Activated naive CD8-positive, alpha-beta T cell treated with anti-CD3 and anti-CD28 coated beads, Interleukin-2, amount 50 U/mL, for 16 hours (primary cell): Measurements from ENCODE around the gene TMEM218.
"Not testable (repeated sequence)": the region's sequence is repeated elsewhere in the genome, so short reads cannot be mapped to it uniquely, and the experiment has no call there.

Source experiments
- DNase-seq: peaks from one replicate; pipeline ENCODE4 v3.0.0-alpha.2; 2020; ENCODE audit warnings: low read depth, low spot score

TMEM218 gene

GRCh38 chr11:125090151-125090550 lies 21.3 kb downstream of the TMEM218 start:
- DNase-seq, result not testable (repeated sequence)

GRCh38 chr11:125089481-125089880 lies 21.9 kb downstream of the TMEM218 start:
- not testable (repeated sequence) for DNase-seq

DNA sequence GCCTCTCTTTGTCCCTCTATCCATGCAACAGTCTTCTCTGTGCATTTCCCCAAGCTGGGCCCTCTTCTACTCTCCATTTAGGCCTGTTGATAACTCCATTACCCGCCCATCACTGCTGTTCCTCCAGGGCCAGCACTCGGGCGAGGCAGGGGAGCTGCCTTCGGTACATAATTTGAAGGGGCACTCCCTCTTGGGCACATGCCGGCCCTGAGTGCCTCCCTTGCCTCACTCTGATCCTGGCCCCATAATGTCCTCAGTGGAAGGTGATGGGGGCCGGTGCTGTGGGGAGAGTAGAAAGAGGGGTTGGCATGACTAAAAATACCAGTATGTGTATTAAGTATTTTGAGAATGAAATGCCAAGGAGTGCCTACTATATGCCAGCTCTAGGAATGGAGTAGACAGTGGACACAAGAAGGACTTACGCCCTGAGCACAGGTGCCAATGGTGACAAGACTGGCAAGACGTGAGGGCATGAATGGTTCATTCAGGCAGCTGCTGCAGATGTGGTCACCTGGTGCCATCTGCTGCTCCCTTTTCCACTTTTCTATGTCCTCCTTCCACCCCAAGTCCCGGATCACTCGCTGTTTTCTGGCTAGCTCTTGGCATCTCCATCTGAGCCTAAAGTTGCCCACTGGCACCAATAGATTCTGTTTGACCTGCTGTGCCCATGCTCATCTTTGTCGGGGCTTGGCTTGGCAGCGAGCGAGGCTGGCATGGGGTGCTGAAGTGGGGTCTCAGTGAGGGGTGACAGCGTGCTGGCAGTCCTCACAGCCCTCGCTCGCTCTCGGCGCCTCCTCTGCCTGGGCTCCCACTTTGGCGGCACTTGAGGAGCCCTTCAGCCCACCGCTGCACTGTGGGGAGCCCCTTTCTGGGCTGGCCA lies 22.6 kb downstream of the TMEM218 start:
- DNase-seq, result no peak

DNA sequence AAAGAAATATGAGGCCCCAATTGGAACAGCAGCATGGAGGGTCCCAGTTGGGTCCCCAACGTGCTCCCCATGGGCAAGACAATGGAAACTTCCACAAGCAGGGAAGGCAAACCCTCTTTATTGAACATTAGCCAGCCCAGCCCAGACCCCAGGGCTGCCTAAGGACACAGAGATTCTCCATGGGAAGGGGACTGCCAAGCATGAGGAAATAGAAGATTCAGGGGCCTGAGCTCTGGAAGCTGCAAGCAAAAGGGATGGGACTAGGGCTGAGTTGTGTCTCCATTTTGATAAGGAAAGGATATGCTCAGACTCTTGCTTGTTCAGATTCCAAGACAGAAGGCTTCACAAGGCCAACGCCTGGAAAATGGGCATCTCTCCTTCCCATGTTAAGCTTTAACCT lies 23.3 kb downstream of the TMEM218 start:
- no peak for DNase-seq

- no peak for DNase-seq
These were observed 24.7 kb downstream of the TMEM218 start for GRCh38 chr11:125086633-125087296.

- no peak for DNase-seq
These were observed 25.9 kb downstream of the TMEM218 start for GRCh38 chr11:125085301-125086081.

DNA sequence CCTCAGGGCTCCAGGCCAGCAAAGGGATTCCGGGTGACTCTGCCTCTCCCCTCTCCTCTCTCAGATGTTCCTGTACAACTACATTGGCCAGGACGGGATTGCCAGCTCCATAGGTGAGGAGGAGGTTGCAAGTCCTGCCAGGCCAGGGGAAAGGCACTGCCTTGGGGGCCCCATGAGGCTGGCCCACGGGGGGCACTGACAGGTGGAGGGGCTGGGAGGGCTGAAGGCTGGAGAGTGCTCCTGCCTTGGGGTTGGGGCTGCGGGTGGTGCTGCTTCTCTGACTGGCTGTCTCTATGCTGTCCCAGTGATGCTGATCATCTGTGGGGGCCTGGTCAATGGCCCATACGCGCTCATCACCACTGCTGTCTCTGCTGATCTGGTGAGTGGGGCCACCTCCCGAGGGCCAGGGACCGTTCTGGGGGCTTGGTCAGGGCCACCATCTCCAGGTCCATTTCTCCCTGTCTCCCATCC lies 26.6 kb downstream of the TMEM218 start:
- no peak for DNase-seq

GRCh38 chr11:125084057-125084416 lies 27.4 kb downstream of the TMEM218 start:
- no peak for DNase-seq

- DNase-seq, result no peak
These were observed 27.9 kb downstream of the TMEM218 start for GRCh38 chr11:125083312-125084056.

DNA sequence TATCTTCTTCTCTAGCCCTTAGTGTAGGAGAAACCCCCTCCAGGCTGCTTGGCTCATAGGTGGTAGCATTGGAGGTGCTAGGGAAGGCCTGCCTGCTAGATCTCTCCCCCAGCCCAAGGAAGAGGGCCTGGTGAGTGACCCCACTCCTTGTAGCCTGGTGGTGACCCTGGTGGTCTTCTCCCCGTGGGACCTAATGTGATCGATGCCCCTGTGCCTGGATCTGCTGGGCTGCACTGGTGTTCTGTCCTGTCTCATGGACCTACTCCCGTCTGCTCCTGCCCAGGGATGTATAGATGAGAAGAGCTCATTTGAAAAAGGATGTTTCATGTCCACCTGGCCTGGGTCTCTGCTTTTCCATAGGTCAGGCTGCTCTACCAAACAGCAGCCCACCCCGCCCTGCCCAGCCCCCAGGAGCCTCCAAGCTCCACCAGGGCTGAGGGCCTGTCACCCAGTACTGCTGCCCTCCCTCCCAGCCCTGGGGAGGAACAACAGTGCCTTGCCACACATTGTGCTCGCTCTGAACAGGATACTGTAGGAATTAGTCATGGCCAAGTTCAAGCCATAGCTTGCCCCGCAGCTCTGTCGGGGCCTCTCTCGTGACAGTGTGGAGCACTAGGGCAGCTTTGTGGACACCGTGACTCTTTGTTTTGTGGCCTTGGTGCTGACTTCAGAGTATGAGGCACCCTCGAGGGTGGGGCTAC lies 28.7 kb downstream of the TMEM218 start:
- DNase-seq, result no peak

DNA sequence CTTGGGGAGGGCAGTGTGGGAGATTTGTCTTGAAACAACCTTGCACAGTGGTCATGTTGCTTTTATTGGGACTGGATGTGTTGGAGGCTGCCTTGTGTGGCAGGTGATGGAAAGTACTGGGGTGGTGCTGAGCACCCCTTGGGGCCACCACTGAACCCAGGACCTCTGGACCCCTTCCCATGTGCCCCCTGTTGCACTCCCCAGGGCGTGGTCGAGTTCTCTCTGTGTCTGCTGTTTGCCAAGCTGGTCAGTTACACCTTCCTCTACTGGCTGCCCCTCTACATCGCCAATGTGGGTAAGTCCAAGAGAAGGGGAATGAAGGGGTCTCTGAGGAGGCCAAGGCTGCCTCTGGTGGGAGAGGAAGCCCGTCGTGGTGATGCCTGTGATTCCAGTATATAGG lies 29.4 kb downstream of the TMEM218 start:
- DNase-seq, result no peak

DNA sequence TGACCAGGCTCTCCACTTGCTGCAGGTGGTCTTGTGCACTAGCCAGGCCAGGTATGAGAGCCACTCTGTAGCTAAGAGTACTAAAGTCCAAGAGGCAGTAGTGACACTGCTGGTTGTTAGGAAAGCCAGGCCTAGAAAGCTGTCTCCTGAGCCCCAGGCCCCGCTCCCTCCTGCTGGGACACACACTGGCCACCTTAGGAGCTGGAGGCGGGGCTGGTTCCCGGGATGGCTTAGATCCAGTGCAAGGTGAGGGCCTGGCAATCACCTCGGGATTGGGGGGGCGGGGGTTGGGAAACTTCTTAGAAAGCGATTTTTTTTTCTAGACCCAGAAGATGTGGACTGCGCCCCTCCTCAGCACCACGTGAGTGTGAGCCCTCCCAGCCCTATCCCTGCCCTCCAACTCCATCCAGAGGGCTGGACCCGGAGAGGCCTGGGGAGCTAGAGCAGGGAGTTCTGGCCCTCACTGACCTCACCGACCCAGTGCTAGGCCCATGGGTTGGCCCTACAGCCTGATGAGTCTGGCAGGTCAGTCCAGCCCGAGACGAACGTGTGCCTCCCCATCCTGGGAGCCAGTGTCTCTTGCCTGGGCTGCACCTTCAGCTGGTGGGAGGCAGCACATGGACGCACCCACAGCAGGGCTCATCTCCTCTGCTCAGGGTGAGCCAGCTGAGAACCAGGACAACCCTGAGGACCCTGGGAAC lies 30.2 kb downstream of the TMEM218 start:
- DNase-seq, result no peak

DNA sequence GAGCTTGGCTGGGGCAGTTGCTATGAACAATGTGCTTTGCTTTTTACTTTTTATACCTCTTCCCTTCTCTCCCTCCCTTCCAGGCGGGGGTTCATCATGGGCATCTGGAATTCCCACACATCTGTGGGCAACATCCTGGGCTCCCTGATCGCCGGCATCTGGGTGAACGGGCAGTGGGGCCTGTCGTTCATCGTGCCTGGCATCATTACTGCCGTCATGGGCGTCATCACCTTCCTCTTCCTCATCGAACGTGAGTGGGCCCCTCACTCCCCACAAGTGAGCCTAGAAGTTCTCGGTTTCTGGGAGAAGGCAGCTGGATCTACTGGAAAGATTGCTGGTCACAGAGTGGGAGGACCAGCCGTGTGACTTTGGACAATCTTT lies 30.9 kb downstream of the TMEM218 start:
- no peak for DNase-seq

- no peak for DNase-seq
These were observed 31.4 kb downstream of the TMEM218 start for GRCh38 chr11:125079878-125080530.

DNA sequence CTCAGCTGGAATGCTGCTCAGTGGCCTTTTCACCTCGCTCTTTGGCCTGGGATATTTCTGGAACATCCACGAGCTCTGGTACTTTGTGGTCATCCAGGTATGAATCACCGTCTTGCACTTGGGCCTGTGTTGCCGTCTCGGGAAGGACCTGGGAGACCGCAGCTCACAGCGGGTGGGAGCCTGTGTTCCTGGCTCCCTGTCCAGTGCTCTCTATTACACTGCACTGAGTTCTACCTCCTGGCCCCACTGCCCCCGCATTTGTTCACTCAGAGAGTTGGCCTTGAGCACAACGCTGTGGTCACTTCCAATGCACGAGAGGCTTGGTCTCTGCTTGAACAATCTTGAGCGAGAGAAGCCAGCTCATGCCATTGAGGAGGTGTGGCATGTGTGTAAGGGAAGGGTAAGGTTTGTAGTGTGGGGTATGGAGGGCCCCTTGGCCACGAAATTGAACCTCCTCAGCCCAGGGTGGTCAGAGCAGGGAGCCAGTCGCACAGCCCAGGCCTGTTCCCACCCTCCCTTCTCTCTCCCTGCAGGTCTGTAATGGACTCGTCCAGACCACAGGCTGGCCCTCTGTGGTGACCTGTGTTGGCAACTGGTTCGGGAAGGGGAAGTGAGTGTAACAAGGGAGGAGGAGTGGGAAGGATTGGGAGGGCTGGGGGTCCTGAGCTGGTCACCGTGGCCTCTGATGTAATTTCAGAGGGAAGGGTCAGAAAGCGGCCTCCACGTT lies 32.1 kb downstream of the TMEM218 start:
- no peak for DNase-seq

DNA sequence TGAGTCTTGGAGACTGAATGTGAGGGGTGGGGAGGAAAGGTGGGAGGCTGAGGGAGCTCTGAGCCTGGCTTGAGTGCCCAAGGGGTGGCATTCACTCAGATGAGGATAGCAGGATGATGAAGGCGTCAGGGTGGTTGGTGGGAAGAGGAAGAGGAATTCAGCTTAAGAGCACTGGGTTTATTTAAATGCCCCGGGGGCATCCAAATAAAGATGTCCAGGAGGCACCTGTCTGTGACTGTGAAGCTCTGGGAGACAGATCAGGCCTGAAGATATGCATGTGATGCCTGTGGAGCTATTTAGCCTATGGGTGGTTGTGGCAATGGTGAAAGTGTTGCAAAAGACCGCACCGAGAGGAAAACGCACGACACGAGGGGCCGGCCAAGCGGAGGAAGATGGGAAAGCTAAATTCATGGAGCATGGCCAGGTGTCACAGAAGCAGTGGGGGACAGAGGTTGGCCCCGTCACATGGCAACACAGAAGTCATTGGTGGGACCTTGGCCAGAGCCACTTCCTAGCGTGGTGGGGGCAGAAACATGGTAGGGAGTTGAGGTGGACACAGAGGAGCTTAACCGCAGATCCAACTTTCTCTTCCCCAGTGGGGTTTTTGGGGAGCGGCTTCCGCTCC lies 32.8 kb downstream of the TMEM218 start:
- DNase-seq, result no peak

GRCh38 chr11:125078016-125078415 lies 33.4 kb downstream of the TMEM218 start:
- no peak for DNase-seq

DNA sequence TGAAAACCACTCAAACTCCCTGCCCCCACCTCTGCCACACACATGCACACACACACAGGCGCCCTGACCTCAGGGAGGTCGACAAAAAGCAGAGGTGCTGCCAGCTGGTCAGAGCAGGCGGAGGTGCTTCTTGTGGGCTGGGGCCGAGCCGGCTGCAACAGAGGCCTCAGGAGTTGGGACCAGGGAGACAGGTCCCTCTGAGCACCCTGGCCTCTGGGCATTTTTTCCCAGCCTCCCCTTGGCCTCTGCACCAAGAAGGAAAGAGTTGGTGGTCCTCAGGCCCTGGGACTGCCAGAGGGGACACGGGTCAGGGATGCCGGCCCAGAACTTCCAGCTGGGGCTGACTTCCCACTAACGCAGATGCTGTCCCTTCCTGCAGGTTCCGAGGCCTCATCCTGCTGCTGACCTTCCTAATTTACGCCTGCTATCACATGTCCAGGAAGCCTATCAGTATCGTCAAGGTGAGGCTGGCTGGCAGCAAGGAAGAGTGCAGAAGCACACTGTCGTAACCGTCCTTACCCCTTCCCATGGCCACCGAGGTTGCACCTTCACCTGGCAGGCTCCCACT lies 35.0 kb downstream of the TMEM218 start:
- DNase-seq, result no peak
